Activated naive CD8-positive, alpha-beta T cell treated with anti-CD3 and anti-CD28 coated beads, Interleukin-2, amount 50 U/mL, for 24 hours (primary cell): ENCODE results near the gene MBD5.
"Not testable (repeated sequence)": the region's sequence is repeated elsewhere in the genome, so short reads cannot be mapped to it uniquely, and the experiment has no call there.

Experiments used
- ATAC-seq: fragments of 150-1000 bp; cut with Tn5 transposase; one replicate; pipeline ENCODE4 v1.10.0; 2021
- DNase-seq: peaks from one replicate; pipeline ENCODE4 v3.0.0; 2021
- H3K27ac Mint-ChIP-seq: one replicate; pipeline ENCODE4 v1.8.0; 2021; ENCODE audit warnings: mild to moderate bottlenecking, mixed read lengths
- H3K27me3 Mint-ChIP-seq: one replicate; pipeline ENCODE4 v1.8.0; 2021; ENCODE audit warnings: mixed read lengths
- H3K36me3 Mint-ChIP-seq: one replicate; pipeline ENCODE4 v1.8.0; 2021; ENCODE audit warnings: low read depth, mixed read lengths
- H3K4me1 Mint-ChIP-seq: one replicate; pipeline ENCODE4 v1.8.0; 2021; ENCODE audit warnings: mixed read lengths
- H3K4me3 Mint-ChIP-seq: one replicate; pipeline ENCODE4 v1.8.0; 2021; ENCODE audit warnings: mild to moderate bottlenecking, moderate library complexity, mixed read lengths
- H3K9me3 Mint-ChIP-seq: one replicate; pipeline ENCODE4 v1.8.0; 2021; ENCODE audit warnings: mixed read lengths

MBD5 gene

GRCh38 chr2:148008411-148008810 lies 12.5 kb upstream of the MBD5 start:
- Mint-ChIP-seq H3K36me3 (peaks cover 42% of the 10 kb centered on the region), H3K4me1 (peaks cover 29% of the 10 kb centered on the region), H3K9me3 (peaks cover 35% of the 10 kb centered on the region)
- not testable (repeated sequence) for ATAC-seq, H3K4me3 Mint-ChIP-seq, H3K27ac Mint-ChIP-seq, DNase-seq, H3K27me3 Mint-ChIP-seq

- DNase-seq (no peak), ATAC-seq (no peak)
- Mint-ChIP-seq H3K9me3 (peaks cover 6% of the 10 kb centered on the region), H3K27me3 (no peaks in the 10 kb centered on the region), H3K4me1 (peaks cover 44% of the 10 kb centered on the region), H3K4me3 (no peak overlapping the region), H3K27ac (no peak overlapping the region), H3K36me3 (peaks cover 16% of the 10 kb centered on the region)
Measured at GRCh38 chr2:148013876-148014275, 7.0 kb upstream of the MBD5 start.

GRCh38 chr2:148014616-148015015 lies 6.3 kb upstream of the MBD5 start:
- peaks cover 2% of the 10 kb centered on the region for H3K9me3 Mint-ChIP-seq
- H3K4me1 Mint-ChIP-seq: peaks cover 48% of the 10 kb centered on the region
- H3K27me3 Mint-ChIP-seq: no peaks in the 10 kb centered on the region
- no peak overlapping the region for H3K27ac Mint-ChIP-seq
- H3K36me3 Mint-ChIP-seq: peaks cover 14% of the 10 kb centered on the region
- ATAC-seq (no peak), DNase-seq (no peak)
- H3K4me3 Mint-ChIP-seq: no peak overlapping the region

- H3K27me3 Mint-ChIP-seq: no peaks in the 10 kb centered on the region
- H3K36me3 Mint-ChIP-seq: peaks cover 15% of the 10 kb centered on the region
- H3K9me3 Mint-ChIP-seq: no peaks in the 10 kb centered on the region
- ATAC-seq: peak; percentile 91
- H3K4me1 Mint-ChIP-seq: peaks cover 49% of the 10 kb centered on the region
- DNase-seq: peak; percentile 92
- H3K27ac Mint-ChIP-seq: peak within 1 kb of the TSS; percentile 94
- H3K4me3 Mint-ChIP-seq: peak within 1 kb of the TSS; percentile 98
Measured at GRCh38 chr2:148020111-148021058, 506 bp upstream of the MBD5 start, which contains the start of gene ORC4. ORC4 (minus strand) TSS chr2:148020737; CDS start chr2:147975958, 44,779 bp downstream.

- Mint-ChIP-seq H3K27ac (peak overlapping the region; percentile 94), H3K4me3 (peak overlapping the region; percentile 98), H3K36me3 (peaks cover 9% of the 10 kb centered on the region), H3K27me3 (no peaks in the 10 kb centered on the region), H3K9me3 (no peaks in the 10 kb centered on the region), H3K4me1 (peaks cover 55% of the 10 kb centered on the region)
- ATAC-seq (no peak), DNase-seq (no peak)
Measured at GRCh38 chr2:148021886-148022285, 995 bp downstream of the MBD5 start.

- Mint-ChIP-seq H3K4me3 (peak overlapping the region; percentile 98), H3K9me3 (no peaks in the 10 kb centered on the region), H3K27me3 (no peaks in the 10 kb centered on the region), H3K27ac (peak overlapping the region; percentile 94), H3K4me1 (peaks cover 53% of the 10 kb centered on the region), H3K36me3 (peaks cover 9% of the 10 kb centered on the region)
- no peak for DNase-seq
- no peak for ATAC-seq
Measured at GRCh38 chr2:148022351-148022750, 1.5 kb downstream of the MBD5 start.

GRCh38 chr2:148022882-148023281 lies 2.0 kb downstream of the MBD5 start:
- Mint-ChIP-seq H3K27ac (no peak overlapping the region), H3K9me3 (no peaks in the 10 kb centered on the region), H3K27me3 (no peaks in the 10 kb centered on the region), H3K4me3 (peak overlapping the region; percentile 98), H3K36me3 (peaks cover 9% of the 10 kb centered on the region), H3K4me1 (peaks cover 53% of the 10 kb centered on the region)
- ATAC-seq: no peak
- DNase-seq: no peak

GRCh38 chr2:148023861-148024260 lies 3.0 kb downstream of the MBD5 start:
- Mint-ChIP-seq H3K4me3 (peak overlapping the region; percentile 66), H3K36me3 (peaks cover 9% of the 10 kb centered on the region), H3K9me3 (no peaks in the 10 kb centered on the region), H3K4me1 (peaks cover 46% of the 10 kb centered on the region), H3K27ac (peak overlapping the region; percentile 83), H3K27me3 (no peaks in the 10 kb centered on the region)
- ATAC-seq (no peak), DNase-seq (peak; percentile 14)

GRCh38 chr2:148026573-148026972 lies 5.7 kb downstream of the MBD5 start:
- H3K36me3 Mint-ChIP-seq: peaks cover 4% of the 10 kb centered on the region

GRCh38 chr2:148027822-148028221 lies 6.9 kb downstream of the MBD5 start:
- Mint-ChIP-seq H3K27me3 (no peaks in the 10 kb centered on the region), H3K4me3 (no peak overlapping the region), H3K27ac (no peak overlapping the region), H3K9me3 (no peaks in the 10 kb centered on the region), H3K36me3 (peaks cover 4% of the 10 kb centered on the region), H3K4me1 (peaks cover 34% of the 10 kb centered on the region)
- DNase-seq (no peak), ATAC-seq (no peak)

More at GRCh38 chr2:148026573-148026972, 5.7 kb downstream of the MBD5 start:
- Mint-ChIP-seq H3K4me3 (no peak overlapping the region), H3K9me3 (no peaks in the 10 kb centered on the region), H3K27ac (no peak overlapping the region), H3K27me3 (no peaks in the 10 kb centered on the region), H3K4me1 (peaks cover 38% of the 10 kb centered on the region)
- no peak for DNase-seq
- ATAC-seq: no peak

GRCh38 chr2:148028781-148029180 lies 7.9 kb downstream of the MBD5 start:
- H3K4me1 Mint-ChIP-seq: peaks cover 24% of the 10 kb centered on the region
- DNase-seq (no peak), ATAC-seq (no peak)
- H3K27ac Mint-ChIP-seq: no peak overlapping the region
- H3K9me3 Mint-ChIP-seq: no peaks in the 10 kb centered on the region
- H3K36me3 Mint-ChIP-seq: peaks cover 4% of the 10 kb centered on the region
- no peaks in the 10 kb centered on the region for H3K27me3 Mint-ChIP-seq
- no peak overlapping the region for H3K4me3 Mint-ChIP-seq

- ATAC-seq: no peak
- H3K4me3 Mint-ChIP-seq: no peak overlapping the region
- no peaks in the 10 kb centered on the region for H3K9me3 Mint-ChIP-seq
- H3K36me3 Mint-ChIP-seq: no peaks in the 10 kb centered on the region
- H3K4me1 Mint-ChIP-seq: peaks cover 10% of the 10 kb centered on the region
- H3K27ac Mint-ChIP-seq: no peak overlapping the region
- DNase-seq: no peak
- no peaks in the 10 kb centered on the region for H3K27me3 Mint-ChIP-seq
Measured at GRCh38 chr2:148031152-148031551, 10.3 kb downstream of the MBD5 start.

GRCh38 chr2:148032215-148032614 lies 11.3 kb downstream of the MBD5 start:
- Mint-ChIP-seq H3K36me3 (no peaks in the 10 kb centered on the region), H3K27me3 (no peaks in the 10 kb centered on the region), H3K4me1 (peaks cover 9% of the 10 kb centered on the region), H3K4me3 (no peak overlapping the region), H3K9me3 (no peaks in the 10 kb centered on the region), H3K27ac (no peak overlapping the region)
- DNase-seq: no peak
- no peak for ATAC-seq

- Mint-ChIP-seq H3K4me3 (no peak overlapping the region), H3K36me3 (no peaks in the 10 kb centered on the region), H3K4me1 (peaks cover 10% of the 10 kb centered on the region), H3K27ac (no peak overlapping the region), H3K27me3 (no peaks in the 10 kb centered on the region), H3K9me3 (no peaks in the 10 kb centered on the region)
- ATAC-seq (no peak), DNase-seq (no peak)
Measured at GRCh38 chr2:148039783-148040182, 18.9 kb downstream of the MBD5 start.

GRCh38 chr2:148042219-148042618 lies 21.3 kb downstream of the MBD5 start:
- DNase-seq: no peak
- Mint-ChIP-seq H3K27me3 (no peaks in the 10 kb centered on the region), H3K9me3 (no peaks in the 10 kb centered on the region), H3K27ac (no peak overlapping the region), H3K4me1 (peaks cover 18% of the 10 kb centered on the region), H3K36me3 (no peaks in the 10 kb centered on the region), H3K4me3 (no peak overlapping the region)
- ATAC-seq: peak; percentile 36
